ENCODE measurements around the gene LONP1.

LONP1 gene

DNA sequence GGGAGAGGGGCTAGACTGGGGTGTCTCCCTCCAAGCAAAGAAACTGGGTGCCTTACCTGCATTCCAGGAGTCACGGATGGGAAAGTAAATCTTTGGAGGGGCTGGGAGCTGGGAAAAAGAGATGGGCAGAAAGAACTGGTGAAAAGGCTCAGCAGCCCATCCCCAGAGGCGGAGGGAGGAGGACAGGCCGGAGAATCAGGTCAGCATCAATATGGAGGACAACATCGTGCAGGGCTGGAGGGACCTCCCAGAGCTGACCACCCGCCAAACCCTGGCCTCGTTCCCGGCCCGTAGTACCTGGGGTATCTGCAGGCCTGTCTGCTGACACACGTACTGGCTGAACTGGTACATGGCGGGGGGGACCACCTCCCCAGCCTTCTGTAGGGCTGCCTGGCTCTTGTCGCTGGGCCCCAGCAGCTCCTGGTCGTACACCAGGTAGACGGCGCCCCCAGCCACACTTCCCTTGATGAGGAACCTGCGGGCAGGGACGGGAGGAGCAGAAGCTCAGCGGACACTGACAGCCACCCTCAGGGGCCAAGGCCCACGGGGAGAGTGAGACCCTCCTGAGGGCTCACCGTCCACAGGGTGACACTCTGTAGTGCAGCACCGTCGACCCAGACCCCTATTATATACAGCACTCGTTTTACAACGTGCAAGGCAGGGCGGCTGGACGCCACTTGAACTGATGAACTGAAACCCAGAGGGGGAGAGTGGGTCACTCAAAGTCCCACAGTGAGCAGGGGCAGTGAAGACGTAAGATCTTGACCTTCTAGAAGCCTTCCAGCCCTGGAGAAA lies 40.5 kb downstream of the LONP1 start:
- no peak for DNase-seq (ENCODE audit: low read depth, low spot score)

DNA sequence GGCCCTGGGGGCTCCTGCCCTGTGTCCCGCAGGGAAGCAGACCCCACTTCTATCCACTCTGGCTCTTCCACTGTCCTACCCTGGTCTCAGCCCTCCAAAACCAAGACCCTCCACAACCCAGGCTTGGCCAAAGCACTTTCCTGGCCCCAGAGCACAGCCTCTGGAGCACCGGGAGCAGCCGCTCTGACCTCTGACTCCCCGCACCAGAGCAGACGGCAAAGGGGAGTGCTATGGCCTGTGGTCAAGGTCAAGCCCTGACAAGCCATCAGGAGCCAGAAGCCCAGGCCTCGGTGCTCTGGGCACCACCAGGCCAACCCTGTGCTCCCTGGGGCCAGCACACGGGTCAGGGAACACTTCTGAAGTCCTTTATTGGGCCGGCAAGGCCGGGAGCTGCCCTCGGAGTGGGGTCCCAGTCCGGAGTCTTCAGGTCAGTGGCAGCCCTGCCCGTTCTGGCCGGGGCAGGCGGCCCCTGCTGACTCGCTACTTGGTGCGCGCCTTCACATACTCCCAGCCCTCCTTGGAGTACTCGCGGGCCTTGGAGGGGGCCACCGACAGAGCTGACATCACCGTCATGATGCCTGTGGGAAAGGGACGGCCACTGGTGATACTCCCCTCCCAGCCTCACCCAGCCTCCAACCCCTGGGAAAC lies 41.8 kb downstream of the LONP1 start:
- DNase-seq (ENCODE audit: low read depth, low spot score), result no peak

DNA sequence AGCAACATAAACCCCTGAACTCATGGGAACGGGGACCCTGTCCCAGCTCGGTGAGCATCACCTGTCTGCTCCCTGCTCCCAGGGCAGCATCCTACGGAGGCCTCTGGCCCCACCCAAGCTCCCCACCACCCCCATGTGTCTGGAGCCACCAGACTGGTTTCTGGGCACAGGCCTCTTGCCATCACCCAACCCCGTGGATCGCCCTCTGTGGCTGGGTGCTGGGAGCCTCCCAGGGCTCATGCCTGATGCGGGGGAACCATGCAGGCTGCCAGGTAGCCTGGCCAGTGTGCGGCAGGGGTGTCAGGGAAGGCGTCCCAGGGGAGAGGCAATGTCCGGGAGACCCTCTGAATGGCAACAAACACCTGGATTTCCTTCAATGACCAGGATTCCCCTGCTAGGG lies 42.4 kb downstream of the LONP1 start:
- no peak for DNase-seq (ENCODE audit: low read depth, low spot score)

DNA sequence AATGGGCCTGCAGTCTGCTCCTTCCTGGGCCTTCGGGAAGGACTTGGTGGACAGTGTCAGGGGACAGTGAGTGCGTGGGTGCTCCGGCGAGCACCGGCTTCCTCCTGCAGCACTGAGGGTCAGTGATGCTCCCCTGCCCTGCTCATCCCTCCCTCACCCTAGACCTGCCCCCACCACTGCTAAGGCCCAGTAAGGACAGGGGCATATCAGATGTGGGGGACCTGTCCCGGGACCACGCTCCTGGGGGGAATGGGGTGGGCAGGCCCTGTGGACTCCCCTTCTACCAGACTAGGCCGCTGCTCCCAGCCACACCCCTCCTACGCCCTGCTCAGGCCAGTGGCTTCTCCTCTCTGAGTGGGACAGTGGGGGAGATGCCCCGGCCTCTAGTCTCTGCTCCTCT lies 42.8 kb downstream of the LONP1 start:
- no peak for DNase-seq (ENCODE audit: low read depth, low spot score)

DNA sequence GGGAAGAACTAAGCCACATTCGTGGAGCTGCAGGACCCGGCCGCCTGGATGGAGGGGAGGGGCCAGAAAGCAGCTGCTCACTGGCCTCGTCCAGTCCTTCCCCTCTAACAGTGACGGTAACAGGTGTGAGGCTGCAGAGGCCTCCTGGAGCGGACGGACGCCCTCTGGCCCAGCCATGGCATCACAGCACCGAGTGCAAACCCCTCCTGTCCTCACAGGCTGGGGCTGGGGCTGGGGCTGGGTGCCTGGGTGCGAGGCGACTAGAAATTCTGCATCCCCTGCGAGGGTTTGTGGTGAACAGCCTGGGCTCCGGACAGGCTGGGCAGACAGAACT lies 43.2 kb downstream of the LONP1 start:
- no peak for DNase-seq (ENCODE audit: low read depth, low spot score)

DNA sequence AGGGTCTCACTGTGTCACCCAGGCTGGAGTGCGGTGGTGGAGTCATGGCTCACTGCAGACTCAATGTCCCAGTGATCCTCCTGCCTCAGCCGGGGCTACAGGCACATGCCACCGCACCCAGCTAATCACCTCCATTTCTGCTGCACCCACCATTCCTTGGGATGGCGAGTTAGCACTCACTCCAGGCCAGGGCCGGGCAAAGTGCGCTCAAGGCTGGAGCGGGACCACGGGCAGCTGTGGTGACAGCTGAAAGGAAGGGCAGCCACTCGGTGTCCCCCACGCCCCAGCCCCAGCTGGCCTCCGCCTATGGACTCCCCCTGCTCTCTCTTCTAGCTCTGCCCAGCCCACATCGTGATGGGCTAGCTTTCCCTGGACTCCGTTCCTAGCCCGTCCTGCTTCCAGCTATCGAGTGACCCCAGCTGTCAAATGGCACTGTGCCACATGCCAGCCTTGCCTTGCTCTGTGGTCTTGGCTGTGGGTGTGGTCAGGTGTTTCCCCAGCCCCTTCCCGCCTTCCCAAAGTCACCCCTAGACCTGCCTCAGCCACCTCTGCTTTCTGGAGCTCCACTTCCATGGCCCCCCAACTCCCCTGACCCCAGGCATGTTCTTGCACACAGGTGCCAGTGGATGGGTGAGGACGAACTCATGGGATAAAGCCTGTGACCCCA lies 43.7 kb downstream of the LONP1 start:
- DNase-seq (ENCODE audit: low read depth, low spot score), result no peak

DNA sequence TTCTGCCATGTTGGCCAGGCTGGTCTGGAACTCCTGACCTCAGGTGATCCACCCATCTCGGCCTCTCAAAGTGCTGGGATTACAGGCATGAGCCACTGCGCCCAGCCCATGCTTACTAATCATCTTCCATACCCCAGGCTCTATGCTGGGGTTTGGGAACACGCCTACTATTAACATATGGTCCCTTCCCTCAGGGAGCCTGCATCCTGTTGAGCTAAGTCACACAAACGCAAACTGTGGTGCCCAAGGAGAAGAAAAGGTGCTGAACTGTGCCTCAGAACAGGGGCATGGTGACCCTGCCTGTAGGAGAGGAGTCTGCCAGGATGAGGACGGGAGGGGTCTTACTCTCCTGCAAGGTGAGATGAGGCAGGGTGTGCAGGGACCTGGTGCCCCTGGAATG lies 45.2 kb downstream of the LONP1 start:
- DNase-seq (ENCODE audit: low read depth, low spot score), result no peak

DNA sequence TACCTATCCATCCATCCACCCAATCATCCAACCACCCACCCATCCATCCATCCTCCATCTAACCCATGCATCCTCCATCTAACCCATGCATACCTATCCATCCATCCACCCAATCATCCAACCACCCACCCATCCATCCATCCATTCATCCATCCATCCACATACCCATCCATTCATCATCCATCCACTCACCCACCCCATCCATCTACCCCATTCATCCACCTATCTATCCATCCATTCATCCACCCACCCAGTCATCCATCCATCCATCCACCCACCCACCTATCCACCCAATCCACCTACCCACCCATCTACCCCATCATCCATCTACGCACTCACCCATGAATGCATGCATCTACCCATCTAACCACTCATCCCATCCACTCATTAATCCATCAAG lies 46.2 kb downstream of the LONP1 start:
- DNase-seq (ENCODE audit: low read depth, low spot score), result no peak

DNA sequence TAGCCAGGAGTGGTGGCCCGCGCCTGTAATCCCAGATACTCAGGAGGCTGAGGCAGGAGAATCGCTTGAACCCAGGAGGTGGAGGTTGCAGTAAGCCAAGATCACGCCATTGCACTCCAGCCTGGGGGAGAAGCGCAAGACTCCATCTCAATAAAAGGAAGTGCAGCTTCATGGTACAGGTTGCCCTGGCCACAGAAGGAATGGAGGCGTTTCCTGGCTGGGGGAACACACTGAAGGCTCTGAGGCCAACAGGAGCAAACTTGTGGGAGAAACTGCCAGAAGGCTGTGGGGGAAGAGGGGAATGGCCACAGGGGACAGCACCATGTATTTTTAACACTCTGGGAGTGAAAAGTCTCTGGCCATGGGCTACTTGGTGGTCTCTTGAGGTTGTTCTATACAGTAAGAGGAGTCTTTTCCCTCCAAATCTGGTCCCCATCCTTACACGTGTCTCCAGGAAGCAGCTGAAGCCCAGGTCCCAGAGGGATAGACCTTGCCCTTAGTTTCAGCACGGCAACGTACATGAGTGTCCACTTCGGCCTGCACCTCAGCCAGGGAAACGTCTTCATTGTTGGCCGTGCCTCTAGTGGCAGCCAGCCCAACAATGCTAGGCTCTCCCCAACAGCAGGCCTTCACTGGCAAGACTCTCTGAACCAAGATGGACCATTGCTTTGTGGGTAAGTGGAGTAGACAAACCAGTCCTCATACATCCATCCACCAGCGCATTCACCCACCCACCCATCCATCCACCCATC lies 47.1 kb downstream of the LONP1 start:
- DNase-seq (ENCODE audit: low read depth, low spot score), result no peak

DNA sequence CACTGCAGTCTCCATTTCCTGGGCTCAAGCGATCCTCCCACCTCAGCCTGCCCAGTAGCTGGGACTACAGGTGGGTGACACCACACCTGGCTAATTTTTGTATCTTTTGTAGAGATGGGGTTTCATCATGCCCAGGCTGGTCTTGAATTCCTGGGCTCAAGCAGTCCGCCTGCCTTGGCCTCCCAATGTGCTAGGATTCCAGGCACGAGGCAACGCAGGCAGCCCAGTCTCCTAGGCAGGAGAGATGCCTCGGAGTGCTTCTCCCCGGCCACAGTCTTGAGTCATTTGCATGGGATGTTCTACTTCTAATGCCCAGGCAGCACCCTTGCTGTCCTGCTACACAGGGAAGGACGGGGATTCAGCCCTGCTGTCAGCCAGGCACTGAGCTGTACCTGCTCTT lies 48.3 kb downstream of the LONP1 start:
- DNase-seq (ENCODE audit: low read depth, low spot score), result no peak

DNA sequence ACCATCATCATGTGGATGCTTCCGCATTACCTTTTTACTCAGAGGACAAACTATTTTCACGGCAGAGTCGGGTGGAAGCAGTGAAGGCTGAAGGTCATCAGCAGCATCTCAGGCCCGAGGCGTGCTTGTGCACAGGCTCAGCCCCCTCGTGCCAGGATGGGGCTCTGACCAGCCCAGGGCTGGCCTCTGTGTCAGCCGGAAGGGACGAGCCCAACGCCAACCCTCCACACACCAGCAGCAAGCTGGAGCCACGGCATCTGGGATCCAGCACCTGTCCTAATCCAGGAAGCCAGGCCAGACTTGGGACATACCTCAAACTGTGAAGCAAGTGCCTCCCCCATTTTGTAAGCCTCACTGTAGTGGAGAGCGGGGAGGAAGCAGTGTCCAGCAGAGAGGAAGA lies 50.7 kb downstream of the LONP1 start:
- no peak for DNase-seq (ENCODE audit: low read depth, low spot score)

DNA sequence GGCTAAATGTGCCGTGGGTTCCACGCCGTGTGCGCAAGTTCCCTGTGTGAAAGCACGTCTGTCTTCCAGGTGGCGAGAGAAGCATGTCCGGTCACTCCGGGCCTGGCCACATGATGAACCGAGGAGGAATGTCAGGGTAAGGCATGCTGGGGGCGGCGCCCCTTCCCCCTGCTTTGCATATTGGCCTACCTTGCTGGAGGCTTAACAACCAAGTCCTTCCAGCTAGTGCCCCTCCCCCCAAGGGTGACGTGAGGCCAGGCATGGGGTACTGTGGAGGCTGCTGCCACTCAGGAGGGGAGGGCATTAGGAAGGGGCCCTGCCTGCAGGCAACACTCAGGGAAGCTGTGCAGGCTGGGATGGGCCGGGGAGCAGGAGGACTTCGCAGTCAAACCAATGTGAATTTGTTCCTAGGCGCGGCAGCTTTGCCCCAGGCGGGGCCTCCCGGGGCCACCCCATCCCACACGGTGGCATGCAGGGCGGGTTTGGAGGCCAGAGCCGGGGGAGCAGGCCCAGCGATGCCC lies 52.1 kb downstream of the LONP1 start:
- DNase-seq (ENCODE audit: low read depth, low spot score), result peak; percentile 97

DNA sequence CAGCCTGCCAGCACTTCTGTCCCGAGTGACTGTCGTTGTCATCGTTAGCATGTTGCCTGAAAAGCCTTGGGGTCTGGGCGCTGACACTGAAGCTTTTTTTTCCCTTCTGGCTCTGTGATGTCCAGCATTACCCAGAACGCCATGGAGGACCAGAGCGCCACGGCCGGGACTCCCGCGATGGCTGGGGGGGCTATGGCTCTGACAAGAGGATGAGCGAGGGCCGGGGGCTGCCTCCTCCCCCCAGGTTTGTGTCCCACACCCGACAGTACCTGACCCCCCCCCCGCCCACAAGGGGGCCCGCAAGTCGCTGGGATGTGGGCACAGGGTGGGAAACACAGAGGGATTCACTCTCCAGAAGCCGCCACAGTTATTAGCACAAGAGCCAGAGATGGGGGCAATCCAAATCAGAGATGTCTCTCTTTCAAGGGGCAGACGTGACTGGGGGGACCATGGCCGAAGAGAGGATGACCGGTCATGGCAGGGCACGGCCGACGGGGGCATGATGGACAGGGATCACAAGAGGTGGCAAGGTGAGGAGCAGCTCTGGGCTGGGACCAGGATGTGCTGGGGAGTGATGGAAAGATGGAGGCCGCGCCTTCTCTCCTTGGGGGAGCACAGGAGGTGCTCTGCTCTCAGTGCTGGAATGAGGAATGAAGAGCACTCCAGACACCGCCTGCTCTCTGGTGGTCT lies 52.9 kb downstream of the LONP1 start:
- no peak for DNase-seq (ENCODE audit: low read depth, low spot score)

DNA sequence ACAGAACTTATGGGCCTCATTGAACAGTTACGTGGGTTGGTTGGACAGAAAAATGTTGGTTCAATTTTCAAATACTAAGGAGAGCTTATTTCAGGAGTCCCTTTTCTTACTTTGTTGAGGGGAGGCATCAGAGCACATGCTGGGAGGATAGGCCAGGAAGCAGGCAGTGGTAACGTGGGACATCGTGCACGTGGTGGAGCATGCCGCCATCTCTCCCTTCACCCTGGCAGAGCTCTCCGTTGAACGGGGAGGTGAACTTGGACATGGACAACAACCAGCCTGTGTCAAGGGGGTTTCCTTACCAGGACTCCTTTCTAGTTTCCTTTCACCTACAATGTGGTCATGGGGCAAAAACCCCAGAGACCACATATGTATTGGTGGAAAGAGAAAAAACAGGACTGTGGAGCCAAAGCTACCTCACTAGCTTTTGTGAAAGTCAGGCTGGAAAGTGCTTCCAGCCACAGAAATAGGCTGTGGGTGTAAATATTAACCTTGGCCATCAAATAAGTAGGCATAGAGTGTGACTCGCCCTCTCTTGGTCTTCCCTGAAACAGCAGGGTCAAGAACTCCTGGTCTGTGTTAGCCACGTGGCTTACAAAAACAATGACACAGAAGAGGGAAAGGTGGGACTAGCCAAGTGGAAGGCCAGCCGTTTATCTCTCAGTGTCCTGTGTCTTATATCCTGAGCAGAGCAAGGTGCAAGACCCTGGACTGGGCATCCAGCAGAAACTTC lies 54.0 kb downstream of the LONP1 start:
- no peak for DNase-seq (ENCODE audit: low read depth, low spot score)

DNA sequence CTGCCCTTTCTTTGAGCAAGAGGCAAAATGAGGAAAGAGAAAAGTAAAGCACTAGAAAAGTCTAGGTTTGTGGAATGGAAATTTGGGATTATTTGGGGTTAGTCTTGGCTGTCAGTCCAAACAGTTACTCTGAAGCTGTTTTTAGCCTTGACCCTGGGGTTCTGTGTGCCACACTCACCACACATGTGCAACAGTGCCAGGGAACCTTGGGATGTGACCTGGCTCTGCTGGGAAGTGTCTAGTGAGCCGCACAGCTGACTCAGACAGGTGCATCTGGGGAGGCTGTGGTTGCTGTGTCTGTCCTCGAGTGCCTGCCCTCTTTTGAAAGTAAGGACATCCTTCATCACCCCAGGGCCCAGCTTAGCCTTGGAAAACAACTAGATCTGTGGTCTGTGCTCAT lies 55.4 kb downstream of the LONP1 start:
- no peak for DNase-seq (ENCODE audit: low read depth, low spot score)

DNA sequence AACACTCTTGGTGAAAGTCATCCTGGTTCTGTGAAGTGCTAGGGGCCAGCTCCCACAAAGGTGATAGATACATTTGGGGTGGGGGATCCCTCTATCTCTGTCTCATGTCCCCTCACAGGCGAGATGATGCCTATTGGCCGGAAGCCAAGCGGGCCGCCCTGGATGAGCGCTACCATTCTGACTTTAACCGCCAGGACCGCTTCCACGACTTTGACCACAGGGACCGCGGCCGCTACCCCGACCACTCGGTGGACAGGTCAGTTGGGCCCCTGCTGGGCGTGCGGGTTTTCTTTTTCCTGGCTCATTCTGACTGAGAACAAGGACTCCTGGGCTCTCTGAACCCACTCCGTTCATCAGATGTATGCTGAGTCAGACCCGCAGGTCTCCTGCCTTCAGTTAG lies 56.0 kb downstream of the LONP1 start:
- DNase-seq (ENCODE audit: low read depth, low spot score), result no peak

DNA sequence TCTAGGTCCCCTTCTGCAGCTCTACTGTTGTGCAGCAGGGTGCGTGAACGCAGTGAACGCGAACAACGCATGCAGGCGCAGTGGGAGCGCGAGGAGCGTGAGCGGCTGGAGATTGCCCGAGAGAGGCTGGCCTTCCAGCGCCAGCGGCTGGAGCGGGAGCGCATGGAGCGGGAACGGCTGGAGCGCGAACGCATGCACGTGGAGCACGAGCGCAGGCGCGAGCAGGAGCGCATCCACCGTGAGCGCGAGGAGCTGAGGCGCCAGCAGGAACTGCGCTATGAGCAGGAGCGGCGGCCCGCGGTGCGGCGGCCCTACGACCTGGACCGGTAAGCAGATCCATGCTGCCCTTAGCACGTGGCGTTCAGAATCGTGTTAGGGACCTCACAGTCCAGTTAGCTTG lies 58.5 kb downstream of the LONP1 start:
- DNase-seq (ENCODE audit: low read depth, low spot score), result no peak

DNA sequence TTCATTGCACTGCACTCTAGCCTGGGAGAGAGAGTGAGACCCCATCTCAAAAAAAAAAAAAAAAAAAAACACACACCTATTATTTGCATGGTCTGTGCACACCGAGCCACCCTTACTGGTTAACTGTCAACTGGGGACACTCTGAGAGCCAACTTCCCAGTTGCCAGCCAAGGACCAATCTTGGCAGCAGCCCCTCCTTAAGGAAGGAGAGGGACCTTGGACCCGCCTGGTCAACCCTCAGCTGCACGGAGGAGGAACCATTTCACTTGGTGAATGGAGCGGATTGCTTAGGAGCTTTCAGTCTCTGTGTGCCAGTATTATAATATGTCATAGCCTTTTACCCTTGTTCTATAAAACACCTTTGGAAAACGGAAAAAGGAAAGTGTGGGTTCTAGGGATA lies 64.5 kb downstream of the LONP1 start:
- DNase-seq (ENCODE audit: low read depth, low spot score), result no peak

DNA sequence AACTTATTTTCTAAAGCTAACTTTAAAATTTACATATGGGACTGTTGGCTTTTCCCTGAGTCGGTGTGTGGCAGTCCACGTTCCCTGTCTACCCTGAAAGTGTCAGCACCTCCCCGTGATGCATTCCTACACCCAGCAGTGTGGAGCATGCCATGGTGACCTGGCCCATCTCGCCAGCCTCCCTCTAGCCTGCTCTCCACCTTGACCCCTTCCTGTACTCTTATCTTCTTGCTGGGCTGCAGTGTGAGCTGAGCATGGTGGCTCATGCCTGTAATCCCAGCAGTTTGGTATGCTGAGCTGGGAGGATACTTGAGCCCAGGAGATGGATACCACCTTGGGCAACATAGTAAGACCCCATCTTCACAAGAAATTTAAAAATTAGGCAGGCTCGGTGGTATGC lies 65.0 kb downstream of the LONP1 start:
- DNase-seq (ENCODE audit: low read depth, low spot score), result no peak

DNA sequence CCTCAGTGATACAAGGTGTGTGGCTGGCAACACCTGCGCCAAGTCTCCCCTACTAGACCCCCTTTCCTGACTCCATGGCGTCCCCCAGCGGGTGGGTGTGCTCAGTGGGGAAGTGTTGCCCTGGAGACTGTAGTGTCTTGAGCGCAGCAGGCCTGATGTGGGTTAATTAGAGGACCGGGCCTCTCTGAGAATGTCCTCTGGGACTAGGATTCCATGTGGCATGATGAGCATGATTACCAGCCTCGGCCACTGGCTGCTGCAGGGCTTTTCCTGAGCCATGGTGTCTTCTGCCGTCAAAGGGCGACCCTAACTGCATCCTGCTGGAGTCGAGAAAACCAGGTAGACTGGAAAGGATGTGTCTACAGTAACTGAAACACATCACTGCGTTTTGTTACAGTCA lies 67.7 kb downstream of the LONP1 start:
- no peak for DNase-seq (ENCODE audit: low read depth, low spot score)

DNA sequence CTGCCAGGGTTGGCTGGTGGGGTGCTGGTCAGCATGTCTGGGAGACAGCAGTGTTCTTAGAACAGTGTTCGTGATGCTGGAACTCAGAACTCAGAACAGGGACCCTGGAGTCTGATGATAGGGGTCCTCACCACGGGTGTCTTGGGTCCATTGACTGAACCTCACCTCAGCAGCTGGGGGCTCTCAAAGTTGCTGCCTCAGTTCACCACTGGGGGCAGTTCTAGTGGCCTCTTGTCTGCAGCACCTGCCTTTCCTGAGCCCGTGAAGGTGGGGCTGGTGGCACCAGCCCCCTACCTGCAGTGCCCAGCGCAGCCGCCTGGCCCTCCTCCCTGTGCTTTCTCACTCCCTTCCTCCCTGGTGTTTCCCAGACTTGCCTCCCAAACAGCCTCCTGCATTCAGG lies 68.6 kb downstream of the LONP1 start:
- DNase-seq (ENCODE audit: low read depth, low spot score), result no peak

All from ELF-1 (cell line).